ENCODE data around the gene F2R. TPM values are rescaled to one million over a fixed set of nuclear protein-coding genes. Genes with fewer than 3 reads are reported as not detected.

Gene F2R
- total RNA-seq, 2 donors from 2014 or later = 16.1 to 46.7 TPM

GRCh38 chr5:76682387-76682786, 33.5 kb upstream of the F2R start:
- Histone ChIP-seq H3K36me3 (no peaks in the 10 kb centered on the region), H3K4me1 (no peaks in the 10 kb centered on the region), H3K9me3 (no peaks in the 10 kb centered on the region), H3K4me3 (no peak overlapping the region), H3K27ac (no peak overlapping the region), H3K27me3 (no peaks in the 10 kb centered on the region)
- no peak for DNase-seq (ENCODE audit: low spot score)
- no peak for TF ChIP-seq CTCF (IDR thresholded peaks at IDR 0.05)

- Histone ChIP-seq H3K36me3 (no peaks in the 10 kb centered on the region), H3K9me3 (no peaks in the 10 kb centered on the region), H3K27ac (no peak overlapping the region), H3K4me3 (no peak overlapping the region), H3K4me1 (no peaks in the 10 kb centered on the region), H3K27me3 (no peaks in the 10 kb centered on the region)
- no peak for DNase-seq (ENCODE audit: low spot score)
- TF ChIP-seq CTCF (IDR thresholded peaks at IDR 0.05) = no peak
Measured at GRCh38 chr5:76683816-76684731, 31.9 kb upstream of the F2R start.

GRCh38 chr5:76684756-76685519, 31.0 kb upstream of the F2R start:
- Histone ChIP-seq H3K9me3 (no peaks in the 10 kb centered on the region), H3K36me3 (no peaks in the 10 kb centered on the region), H3K4me3 (no peak overlapping the region), H3K27ac (no peak overlapping the region), H3K4me1 (peaks cover 0 to 5% of the 10 kb centered on the region in 2 donors), H3K27me3 (no peaks in the 10 kb centered on the region)
- no peak for DNase-seq (ENCODE audit: low spot score)
- TF ChIP-seq CTCF (IDR thresholded peaks at IDR 0.05) = no peak

GRCh38 chr5:76685704-76686103, 30.2 kb upstream of the F2R start:
- no peak for TF ChIP-seq CTCF (IDR thresholded peaks at IDR 0.05)
- Histone ChIP-seq H3K36me3 (no peaks in the 10 kb centered on the region), H3K4me1 (peaks cover 0 to 5% of the 10 kb centered on the region in 2 donors), H3K4me3 (no peak overlapping the region), H3K9me3 (no peaks in the 10 kb centered on the region), H3K27me3 (no peaks in the 10 kb centered on the region), H3K27ac (no peak overlapping the region)
- DNase-seq (ENCODE audit: low spot score) = no peak

GRCh38 chr5:76688212-76688611, 27.7 kb upstream of the F2R start:
- Histone ChIP-seq H3K36me3 (no peaks in the 10 kb centered on the region), H3K27ac (no peak overlapping the region), H3K4me1 (peaks cover 0 to 5% of the 10 kb centered on the region in 2 donors), H3K4me3 (no peak overlapping the region), H3K9me3 (no peaks in the 10 kb centered on the region), H3K27me3 (no peaks in the 10 kb centered on the region)
- no peak for TF ChIP-seq CTCF (IDR thresholded peaks at IDR 0.05)
- DNase-seq (ENCODE audit: low spot score) = no peak

Data from right atrium auricular region (tissue), 2 donors.